ENCODE measurements around the gene HESX1. TPM values are rescaled to one million over a fixed set of nuclear protein-coding genes. Genes with fewer than 3 reads are reported as not detected.

The HESX1 gene
- total and polyA plus RNA-seq, 2 of the 13 experiments (the other 11 are each of a cell fraction or from before 2014, with no cell fraction given), result 0.57 to 0.75 TPM

DNA sequence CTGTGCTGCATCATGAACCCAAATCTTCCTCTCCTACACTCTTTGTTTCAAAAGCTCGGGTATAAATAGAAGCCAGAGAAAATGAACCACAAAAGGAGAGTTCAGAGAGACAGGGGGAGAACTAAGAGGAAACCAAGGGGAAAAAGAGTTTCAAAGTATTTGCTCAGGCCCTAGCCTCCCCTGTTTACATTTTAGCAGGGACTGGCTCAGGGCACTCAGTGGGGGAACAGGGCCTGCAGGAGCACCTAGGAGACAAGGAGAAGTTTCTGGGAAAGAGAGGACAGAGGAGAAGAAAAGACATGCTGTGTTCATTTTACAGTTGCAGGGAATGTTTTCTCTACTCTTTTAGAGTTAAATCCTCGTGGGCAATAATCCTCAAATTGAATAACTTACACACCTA lies 26.1 kb downstream of the HESX1 start (continued):
- TF ChIP-seq, protein P1, sequence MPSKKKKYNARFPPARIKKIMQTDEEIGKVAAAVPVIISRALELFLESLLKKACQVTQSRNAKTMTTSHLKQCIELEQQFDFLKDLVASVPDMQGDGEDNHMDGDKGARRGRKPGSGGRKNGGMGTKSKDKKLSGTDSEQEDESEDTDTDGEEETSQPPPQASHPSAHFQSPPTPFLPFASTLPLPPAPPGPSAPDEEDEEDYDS (CRISPR knock-in tag; IDR thresholded peaks at IDR 0.05), result no peak
- TF ChIP-seq, protein P2, sequence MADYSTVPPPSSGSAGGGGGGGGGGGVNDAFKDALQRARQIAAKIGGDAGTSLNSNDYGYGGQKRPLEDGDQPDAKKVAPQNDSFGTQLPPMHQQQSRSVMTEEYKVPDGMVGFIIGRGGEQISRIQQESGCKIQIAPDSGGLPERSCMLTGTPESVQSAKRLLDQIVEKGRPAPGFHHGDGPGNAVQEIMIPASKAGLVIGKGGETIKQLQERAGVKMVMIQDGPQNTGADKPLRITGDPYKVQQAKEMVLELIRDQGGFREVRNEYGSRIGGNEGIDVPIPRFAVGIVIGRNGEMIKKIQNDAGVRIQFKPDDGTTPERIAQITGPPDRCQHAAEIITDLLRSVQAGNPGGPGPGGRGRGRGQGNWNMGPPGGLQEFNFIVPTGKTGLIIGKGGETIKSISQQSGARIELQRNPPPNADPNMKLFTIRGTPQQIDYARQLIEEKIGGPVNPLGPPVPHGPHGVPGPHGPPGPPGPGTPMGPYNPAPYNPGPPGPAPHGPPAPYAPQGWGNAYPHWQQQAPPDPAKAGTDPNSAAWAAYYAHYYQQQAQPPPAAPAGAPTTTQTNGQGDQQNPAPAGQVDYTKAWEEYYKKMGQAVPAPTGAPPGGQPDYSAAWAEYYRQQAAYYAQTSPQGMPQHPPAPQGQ (CRISPR knock-in tag; IDR thresholded peaks at IDR 0.05; ENCODE audit: borderline replicate concordance), result no peak

DNA sequence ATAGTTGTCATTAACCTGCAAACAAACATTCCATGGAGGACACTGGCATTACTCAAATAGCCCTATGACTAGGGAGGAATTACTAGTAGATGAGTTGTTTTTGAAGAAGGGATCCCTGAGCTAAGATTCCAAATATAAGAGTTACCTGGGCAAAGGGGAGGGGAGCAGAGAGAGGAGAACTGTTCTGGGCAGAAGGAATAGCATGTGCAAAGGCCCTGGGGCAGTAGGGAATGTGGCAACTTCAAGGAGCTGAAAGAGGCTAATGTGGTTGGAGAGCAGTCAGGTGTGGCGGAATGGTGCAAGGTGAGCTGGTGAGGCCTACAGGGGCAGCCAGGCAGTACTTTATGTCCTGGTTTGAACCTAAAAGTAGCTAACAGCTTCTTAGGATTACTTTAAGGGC lies 28.8 kb downstream of the HESX1 start:
- intact Hi-C loops (cut with micrococcal nuclease; ENCODE audit: unreplicated experiment), result loop anchor here (1.0 kb wide), 1 partner anchor 51 kb away; no protein-coding TSS in a partner anchor
- no peaks in the 10 kb centered on the region for H3K9me3 ChIP-seq (ENCODE audit: low read length)
- no peak overlapping the region for H3K4me3 ChIP-seq (replicated peaks in 1 of 3; ENCODE audit: insufficient read depth in 1 of 3, low read depth in 2 of 3, low read length in 3 of 3)
- H4K20me1 ChIP-seq (ENCODE audit: insufficient read depth, low read length), result no peaks in the 10 kb centered on the region
- DNase-seq (ENCODE audit: low spot score) (no peak), FAIRE-seq (no peak), ATAC-seq (no peak)
- in situ Hi-C loops (cut with HindIII; ENCODE audit: extremely low pct_ligation_motif_present, low pct_unique_long_range_greater_than_20kb), result no loop called here
- no peak overlapping the region for H2AFZ ChIP-seq (ENCODE audit: low read length)
- H3K36me3 ChIP-seq (replicated peaks in 1 of 2; ENCODE audit: control insufficient read depth in 1 of 2, insufficient read depth in 2 of 2, low read length in 2 of 2), result no peaks in the 10 kb centered on the region
- ChIA-PET POLR2A (no interaction called here), CTCF (ENCODE audit: low intra/inter-chr PET ratio, low total read pairs) (interaction anchor here (1.2 to 1.9 kb wide), 2 partner anchors 51 to 263 kb away, joined by 3 to 9 read pairs; no protein-coding TSS in a partner anchor)
- H3K4me1 ChIP-seq (ENCODE audit: insufficient read depth, low read length), result peaks cover 20% of the 10 kb centered on the region
- WGBS (ENCODE audit: low lambda C conversion rate), result 81% methylated on average over 1 of the region's 1 CpG
- BruUV-seq (replicated peaks), result no TSS peak
- H3K27me3 ChIP-seq (ENCODE audit: control insufficient read depth in 1 of 2, insufficient read depth in 2 of 2, low read length in 2 of 2), result peaks cover 0 to 25% of the 10 kb centered on the region in 2 experiments; a peak in 2 of 5 replicates
- no peak overlapping the region for H3K4me2 ChIP-seq (ENCODE audit: low read depth, low read length)
- no peak overlapping the region for H3K27ac ChIP-seq (ENCODE audit: extremely low read length, insufficient read depth, low read length)
- H3K9ac ChIP-seq (ENCODE audit: insufficient read depth, low read depth, low read length), result no peak overlapping the region
- no peaks in the 10 kb centered on the region for H3K79me2 ChIP-seq (ENCODE audit: insufficient read depth, low read length)
- TF ChIP-seq MED8 (CRISPR knock-in tag; IDR thresholded peaks at IDR 0.05; ENCODE audit: insufficient replicate concordance), result no peak
- TF ChIP-seq KAT2B (IDR thresholded peaks at IDR 0.05; ENCODE audit: borderline replicate concordance, low read depth, low read length), result no peak
- TF ChIP-seq, protein P3, sequence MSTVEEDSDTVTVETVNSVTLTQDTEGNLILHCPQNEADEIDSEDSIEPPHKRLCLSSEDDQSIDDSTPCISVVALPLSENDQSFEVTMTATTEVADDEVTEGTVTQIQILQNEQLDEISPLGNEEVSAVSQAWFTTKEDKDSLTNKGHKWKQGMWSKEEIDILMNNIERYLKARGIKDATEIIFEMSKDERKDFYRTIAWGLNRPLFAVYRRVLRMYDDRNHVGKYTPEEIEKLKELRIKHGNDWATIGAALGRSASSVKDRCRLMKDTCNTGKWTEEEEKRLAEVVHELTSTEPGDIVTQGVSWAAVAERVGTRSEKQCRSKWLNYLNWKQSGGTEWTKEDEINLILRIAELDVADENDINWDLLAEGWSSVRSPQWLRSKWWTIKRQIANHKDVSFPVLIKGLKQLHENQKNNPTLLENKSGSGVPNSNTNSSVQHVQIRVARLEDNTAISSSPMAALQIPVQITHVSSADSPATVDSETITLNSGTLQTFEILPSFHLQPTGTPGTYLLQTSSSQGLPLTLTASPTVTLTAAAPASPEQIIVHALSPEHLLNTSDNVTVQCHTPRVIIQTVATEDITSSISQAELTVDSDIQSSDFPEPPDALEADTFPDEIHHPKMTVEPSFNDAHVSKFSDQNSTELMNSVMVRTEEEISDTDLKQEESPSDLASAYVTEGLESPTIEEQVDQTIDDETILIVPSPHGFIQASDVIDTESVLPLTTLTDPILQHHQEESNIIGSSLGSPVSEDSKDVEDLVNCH (CRISPR knock-in tag; IDR thresholded peaks at IDR 0.05), result no peak
- TF ChIP-seq MXD4 (CRISPR knock-in tag; IDR thresholded peaks at IDR 0.05), result no peak
- TF ChIP-seq KDM1A (CRISPR knock-in tag; IDR thresholded peaks at IDR 0.05), result 0 out of 2 replicates have a peak, but pooled peaks have one; percentile 16
- no peak for TF ChIP-seq ZBTB10 (CRISPR knock-in tag; IDR thresholded peaks at IDR 0.05; ENCODE audit: borderline replicate concordance)
- no peak for TF ChIP-seq DMAP1 (CRISPR knock-in tag; IDR thresholded peaks at IDR 0.05)
- TF ChIP-seq SCMH1 (CRISPR knock-in tag; IDR thresholded peaks at IDR 0.05; ENCODE audit: borderline replicate concordance), result no peak
- peak; percentile 54; the same call in 1 of the 2 replicates for TF ChIP-seq ZMYM3 (CRISPR knock-in tag; IDR thresholded peaks at IDR 0.05)
- no peak for TF ChIP-seq SOX6 (IDR thresholded peaks at IDR 0.05)
- no peak for TF ChIP-seq SOX6 (CRISPR knock-in tag; IDR thresholded peaks at IDR 0.05)
- TF ChIP-seq ZNF788 (CRISPR knock-in tag; IDR thresholded peaks at IDR 0.05; ENCODE audit: borderline replicate concordance), result no peak
- TF ChIP-seq, protein P4, sequence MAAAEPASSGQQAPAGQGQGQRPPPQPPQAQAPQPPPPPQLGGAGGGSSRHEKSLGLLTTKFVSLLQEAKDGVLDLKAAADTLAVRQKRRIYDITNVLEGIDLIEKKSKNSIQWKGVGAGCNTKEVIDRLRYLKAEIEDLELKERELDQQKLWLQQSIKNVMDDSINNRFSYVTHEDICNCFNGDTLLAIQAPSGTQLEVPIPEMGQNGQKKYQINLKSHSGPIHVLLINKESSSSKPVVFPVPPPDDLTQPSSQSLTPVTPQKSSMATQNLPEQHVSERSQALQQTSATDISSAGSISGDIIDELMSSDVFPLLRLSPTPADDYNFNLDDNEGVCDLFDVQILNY (CRISPR knock-in tag; conservative IDR thresholded peaks at IDR 0.05), result no peak
- TF ChIP-seq ZNF441 (CRISPR knock-in tag; IDR thresholded peaks at IDR 0.05; ENCODE audit: borderline replicate concordance), result no peak
